ENCODE data around the gene PCGF3. TPM values are rescaled to one million over a fixed set of nuclear protein-coding genes. Genes with fewer than 3 reads are reported as not detected.

PCGF3 gene
- total and polyA plus RNA-seq, 3 donors from 2014 or later, result 37.3 to 84.8 (median 84.2) TPM

DNA sequence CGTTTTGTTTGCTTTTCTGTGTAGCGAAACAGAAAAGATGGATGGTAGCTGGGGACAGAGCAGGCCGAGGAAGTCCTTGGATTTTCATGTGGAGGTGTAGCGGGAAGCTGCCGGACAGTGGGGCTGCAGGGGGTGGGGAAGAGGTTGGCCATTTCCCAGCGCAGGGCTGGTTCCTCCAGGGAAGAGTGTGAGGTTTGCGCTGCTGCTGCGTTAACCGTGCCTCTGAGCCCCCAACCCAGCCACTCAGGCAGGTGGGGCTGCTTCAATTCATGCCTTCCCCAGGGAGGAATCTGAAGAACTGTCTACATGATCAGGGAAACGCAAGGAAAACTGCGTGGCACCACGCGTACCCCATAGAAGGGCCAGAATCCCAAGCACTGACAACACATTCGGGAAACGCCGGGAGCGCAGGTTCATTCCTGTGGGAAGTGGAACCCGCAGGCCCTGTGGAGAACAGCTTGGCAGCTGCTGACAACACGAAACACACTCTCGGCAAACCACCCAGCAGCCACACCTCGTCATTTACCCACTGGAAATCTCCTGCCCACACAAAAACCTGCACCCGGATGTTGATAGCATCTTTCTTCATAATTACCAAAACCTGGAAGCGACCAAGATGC is 57.7 kb downstream of the PCGF3 start:
- no peak overlapping the region for H3K27ac ChIP-seq
- H3K27me3 ChIP-seq, result no peaks in the 10 kb centered on the region
- H3K9me3 ChIP-seq, result no peaks in the 10 kb centered on the region
- no peaks in the 10 kb centered on the region for H3K36me3 ChIP-seq (ENCODE audit: low read depth, missing control alignments)
- DNase-seq, result no peak
- intact Hi-C loops (cut with DNase I; ENCODE audit: low total_unique reads), result no loop called here
- WGBS, 2 donors, result 88 to 90% methylated on average over 23 of the region's 23 CpGs
- no peak overlapping the region for H3K4me3 ChIP-seq
- TF ChIP-seq POLR2A (IDR thresholded peaks at IDR 0.05), result no peak
- TF ChIP-seq, protein P1, sequence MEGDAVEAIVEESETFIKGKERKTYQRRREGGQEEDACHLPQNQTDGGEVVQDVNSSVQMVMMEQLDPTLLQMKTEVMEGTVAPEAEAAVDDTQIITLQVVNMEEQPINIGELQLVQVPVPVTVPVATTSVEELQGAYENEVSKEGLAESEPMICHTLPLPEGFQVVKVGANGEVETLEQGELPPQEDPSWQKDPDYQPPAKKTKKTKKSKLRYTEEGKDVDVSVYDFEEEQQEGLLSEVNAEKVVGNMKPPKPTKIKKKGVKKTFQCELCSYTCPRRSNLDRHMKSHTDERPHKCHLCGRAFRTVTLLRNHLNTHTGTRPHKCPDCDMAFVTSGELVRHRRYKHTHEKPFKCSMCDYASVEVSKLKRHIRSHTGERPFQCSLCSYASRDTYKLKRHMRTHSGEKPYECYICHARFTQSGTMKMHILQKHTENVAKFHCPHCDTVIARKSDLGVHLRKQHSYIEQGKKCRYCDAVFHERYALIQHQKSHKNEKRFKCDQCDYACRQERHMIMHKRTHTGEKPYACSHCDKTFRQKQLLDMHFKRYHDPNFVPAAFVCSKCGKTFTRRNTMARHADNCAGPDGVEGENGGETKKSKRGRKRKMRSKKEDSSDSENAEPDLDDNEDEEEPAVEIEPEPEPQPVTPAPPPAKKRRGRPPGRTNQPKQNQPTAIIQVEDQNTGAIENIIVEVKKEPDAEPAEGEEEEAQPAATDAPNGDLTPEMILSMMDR (IDR thresholded peaks at IDR 0.05), result no peak
- H3K4me1 ChIP-seq, result no peaks in the 10 kb centered on the region

DNA sequence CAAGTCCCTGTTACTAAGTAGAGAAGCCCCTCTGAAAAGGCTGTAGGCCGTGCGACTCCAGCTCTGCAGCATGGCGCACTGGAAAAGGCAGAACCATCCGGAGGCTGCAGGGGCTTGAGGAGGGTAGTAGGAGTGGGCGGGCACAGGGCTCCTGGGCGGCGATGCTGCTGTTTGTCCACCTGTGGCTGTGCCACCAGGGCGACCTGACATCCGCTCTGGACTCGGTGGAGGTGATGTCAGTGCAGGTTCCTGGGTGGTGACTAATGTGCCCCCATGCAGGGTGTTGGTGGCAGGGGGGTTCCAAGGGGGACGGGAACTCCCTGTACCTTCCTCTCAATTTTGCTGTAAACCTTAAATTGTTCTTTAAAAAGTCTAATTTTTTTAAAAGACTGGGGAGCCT is 58.3 kb downstream of the PCGF3 start:
- intact Hi-C loops (cut with DNase I; ENCODE audit: low total_unique reads), result no loop called here
- H3K9me3 ChIP-seq, result no peaks in the 10 kb centered on the region
- no peak overlapping the region for H3K4me3 ChIP-seq
- H3K27me3 ChIP-seq, result no peaks in the 10 kb centered on the region
- no peak for DNase-seq
- WGBS, 2 donors, result 91 to 96% methylated on average over 11 of the region's 11 CpGs
- H3K27ac ChIP-seq, result no peak overlapping the region
- TF ChIP-seq POLR2A (IDR thresholded peaks at IDR 0.05), result no peak
- TF ChIP-seq, protein P1 (IDR thresholded peaks at IDR 0.05), result no peak
- no peaks in the 10 kb centered on the region for H3K4me1 ChIP-seq
- no peaks in the 10 kb centered on the region for H3K36me3 ChIP-seq (ENCODE audit: low read depth, missing control alignments)

DNA sequence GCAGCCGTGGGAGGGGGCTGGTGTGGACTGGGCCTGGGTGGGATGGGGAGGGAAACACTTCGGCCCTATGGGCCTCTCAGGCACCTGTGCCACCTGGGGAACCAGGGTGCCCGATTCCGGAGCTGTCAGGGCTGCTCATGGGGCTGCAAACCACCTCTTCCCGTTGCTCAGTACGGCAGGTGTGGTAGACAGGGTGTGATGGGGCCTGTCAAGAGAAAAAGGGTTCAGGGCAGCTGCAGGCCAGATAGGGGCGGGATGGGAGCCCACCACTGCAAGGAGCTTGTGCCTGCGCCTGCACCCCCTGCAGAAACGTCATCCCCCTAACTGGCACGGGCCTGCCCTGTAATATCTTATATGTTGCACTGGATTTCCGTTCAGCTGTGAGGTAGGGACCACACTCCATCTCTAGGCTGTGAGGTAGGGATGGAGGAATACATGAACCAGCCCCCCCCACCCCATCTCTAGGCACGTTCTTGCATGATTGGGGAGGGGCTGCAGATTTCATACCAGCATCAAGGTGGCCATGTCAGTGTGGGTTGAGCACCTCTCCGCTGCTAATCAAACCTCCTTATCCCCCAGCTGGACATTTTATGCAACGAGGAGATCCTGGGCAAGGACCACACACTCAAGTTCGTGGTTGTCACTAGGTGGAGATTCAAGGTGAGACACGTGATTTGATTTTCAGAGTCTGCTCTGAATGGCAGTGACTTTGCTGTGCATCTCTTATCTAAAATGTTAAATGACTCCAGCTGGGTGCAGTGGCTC is 59.0 kb downstream of the PCGF3 start:
- intact Hi-C loops (cut with DNase I; ENCODE audit: low total_unique reads), result no loop called here
- Histone ChIP-seq H3K27ac (no peak overlapping the region), H3K4me3 (no peak overlapping the region), H3K9me3 (no peaks in the 10 kb centered on the region), H3K4me1 (no peaks in the 10 kb centered on the region), H3K36me3 (ENCODE audit: low read depth, missing control alignments) (no peaks in the 10 kb centered on the region), H3K27me3 (no peaks in the 10 kb centered on the region)
- no peak for DNase-seq
- 81 to 86% methylated on average over 9 to 16 of the region's 16 CpGs for WGBS, 2 donors
- TF ChIP-seq POLR2A (IDR thresholded peaks at IDR 0.05), result no peak

DNA sequence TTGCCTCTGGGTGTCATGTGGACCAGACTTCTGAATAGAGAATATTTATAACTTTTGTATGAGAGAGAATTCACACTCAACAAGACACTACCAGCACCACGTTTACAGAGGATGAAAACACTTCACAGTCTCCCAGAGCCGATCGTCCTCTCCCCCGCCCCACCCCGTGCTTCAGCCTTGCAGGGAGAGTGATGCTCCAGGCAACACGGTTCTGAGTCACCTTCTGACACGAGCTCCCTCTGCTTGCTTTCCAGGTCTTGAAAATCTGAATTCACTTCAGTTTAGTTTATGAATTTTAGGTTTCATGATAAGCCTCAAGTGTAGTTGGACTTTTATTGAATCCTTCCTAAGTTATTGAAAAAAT is 60.5 kb downstream of the PCGF3 start:
- TF ChIP-seq, protein P1 (IDR thresholded peaks at IDR 0.05), result no peak
- no peak for TF ChIP-seq POLR2A (IDR thresholded peaks at IDR 0.05)
- H3K27ac ChIP-seq, result no peak overlapping the region
- no peaks in the 10 kb centered on the region for H3K36me3 ChIP-seq (ENCODE audit: low read depth, missing control alignments)

DNA sequence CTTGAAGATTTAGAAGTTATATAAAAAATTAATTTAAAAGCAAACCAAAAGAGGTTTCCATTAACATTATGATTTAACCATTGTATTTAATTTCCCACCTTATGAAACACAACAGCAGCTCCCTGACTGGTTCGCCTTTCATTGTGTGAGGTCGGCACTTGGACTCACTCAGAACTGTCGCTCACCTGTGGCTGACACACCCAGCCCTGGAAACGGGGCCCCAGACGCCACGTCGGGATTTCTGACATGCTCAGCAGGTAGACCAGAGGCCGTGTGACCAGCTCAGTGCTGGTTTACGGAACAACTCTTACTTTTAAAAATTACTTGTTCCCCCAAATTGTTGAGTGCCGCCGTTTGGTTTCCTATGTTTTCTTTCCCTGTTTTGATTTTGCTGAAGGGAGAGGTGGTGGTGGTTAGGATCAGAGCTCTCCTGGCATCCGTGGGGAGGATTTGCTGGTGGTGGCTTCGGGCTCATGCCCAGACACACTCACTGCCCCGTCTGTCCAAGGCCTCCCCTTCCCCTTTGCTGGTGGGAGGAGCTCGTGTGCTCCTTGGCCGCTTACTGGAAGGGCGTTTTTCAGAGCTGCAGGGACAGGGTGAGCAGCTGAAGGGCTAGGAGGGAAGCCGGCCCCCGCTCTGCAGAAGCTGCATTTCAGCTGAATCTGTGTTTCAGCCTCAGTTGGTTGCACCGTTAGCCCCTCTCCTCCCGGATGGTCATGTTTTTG is 61.1 kb downstream of the PCGF3 start:
- 81 to 86% methylated on average over 19 to 21 of the region's 21 CpGs for WGBS, 2 donors
- no peaks in the 10 kb centered on the region for H3K36me3 ChIP-seq (ENCODE audit: low read depth, missing control alignments)
- intact Hi-C loops (cut with DNase I; ENCODE audit: low total_unique reads), result no loop called here

More for the DNA sequence above, 60.5 kb downstream of the PCGF3 start:
- intact Hi-C loops (cut with DNase I; ENCODE audit: low total_unique reads), result no loop called here
- H3K9me3 ChIP-seq, result no peaks in the 10 kb centered on the region
- WGBS, 2 donors, result 71 to 81% methylated on average over 7 of the region's 7 CpGs
- H3K4me3 ChIP-seq, result no peak overlapping the region
- H3K4me1 ChIP-seq, result no peaks in the 10 kb centered on the region
- no peak for DNase-seq
- no peaks in the 10 kb centered on the region for H3K27me3 ChIP-seq

More for the DNA sequence above, 61.1 kb downstream of the PCGF3 start:
- Histone ChIP-seq H3K27ac (no peak overlapping the region), H3K4me1 (peaks cover 4% of the 10 kb centered on the region), H3K9me3 (no peaks in the 10 kb centered on the region), H3K27me3 (no peaks in the 10 kb centered on the region), H3K4me3 (no peak overlapping the region)
- DNase-seq, result no peak
- TF ChIP-seq, protein P1 (IDR thresholded peaks at IDR 0.05), result no peak
- TF ChIP-seq POLR2A (IDR thresholded peaks at IDR 0.05), result no peak

Data from testis (tissue), 3 donors.